Measurements from ENCODE around the gene ITPK1.

Gene ITPK1

GRCh38 chr14:93023802-93024434 lies 91.8 kb downstream of the ITPK1 start:
- DNase-seq, result no peak

- DNase-seq, result no peak
These were observed 92.7 kb downstream of the ITPK1 start for GRCh38 chr14:93023039-93023438.

- DNase-seq, result no peak
These were observed 95.8 kb downstream of the ITPK1 start for GRCh38 chr14:93019970-93020369.

- DNase-seq, result no peak
These were observed 96.3 kb downstream of the ITPK1 start for GRCh38 chr14:93019367-93019843.

GRCh38 chr14:93018366-93018765 lies 97.4 kb downstream of the ITPK1 start:
- DNase-seq, result no peak

- DNase-seq, result no peak
These were observed 97.8 kb downstream of the ITPK1 start for GRCh38 chr14:93017898-93018297.

- DNase-seq, result no peak
These were observed 98.4 kb downstream of the ITPK1 start for GRCh38 chr14:93017301-93017797.

GRCh38 chr14:93016275-93016845 lies 99.4 kb downstream of the ITPK1 start:
- no peak for DNase-seq

GRCh38 chr14:93015505-93015904 lies 100.2 kb downstream of the ITPK1 start:
- DNase-seq, result no peak

GRCh38 chr14:93015064-93015463 lies 100.7 kb downstream of the ITPK1 start:
- DNase-seq, result no peak

- DNase-seq, result no peak
These were observed 101.4 kb downstream of the ITPK1 start for GRCh38 chr14:93014058-93015023.

GRCh38 chr14:93012951-93013719 lies 102.6 kb downstream of the ITPK1 start:
- no peak for DNase-seq

GRCh38 chr14:93012506-93012905 lies 103.2 kb downstream of the ITPK1 start:
- no peak for DNase-seq

- no peak for DNase-seq
These were observed 103.9 kb downstream of the ITPK1 start for GRCh38 chr14:93011650-93012325.

- no peak for DNase-seq
These were observed 104.6 kb downstream of the ITPK1 start for GRCh38 chr14:93011141-93011529.

- DNase-seq, result no peak
These were observed 105.1 kb downstream of the ITPK1 start for GRCh38 chr14:93010522-93011140.

- DNase-seq, result no peak
These were observed 105.6 kb downstream of the ITPK1 start for GRCh38 chr14:93010130-93010499.

GRCh38 chr14:93009471-93010129 lies 106.1 kb downstream of the ITPK1 start:
- DNase-seq, result no peak

GRCh38 chr14:93008381-93008780 lies 107.3 kb downstream of the ITPK1 start:
- no peak for DNase-seq

GRCh38 chr14:93007225-93007997 lies 108.3 kb downstream of the ITPK1 start:
- DNase-seq, result no peak

All from CD4-positive, alpha-beta T cell treated with Interleukin-6 for 4 hours (primary cell).